ENCODE results near the gene STH. TPM values are rescaled to one million over a fixed set of nuclear protein-coding genes. Genes with fewer than 3 reads are reported as not detected.

The STH gene
- total and polyA plus RNA-seq, 4 experiments from 2014 or later = not detected

DNA sequence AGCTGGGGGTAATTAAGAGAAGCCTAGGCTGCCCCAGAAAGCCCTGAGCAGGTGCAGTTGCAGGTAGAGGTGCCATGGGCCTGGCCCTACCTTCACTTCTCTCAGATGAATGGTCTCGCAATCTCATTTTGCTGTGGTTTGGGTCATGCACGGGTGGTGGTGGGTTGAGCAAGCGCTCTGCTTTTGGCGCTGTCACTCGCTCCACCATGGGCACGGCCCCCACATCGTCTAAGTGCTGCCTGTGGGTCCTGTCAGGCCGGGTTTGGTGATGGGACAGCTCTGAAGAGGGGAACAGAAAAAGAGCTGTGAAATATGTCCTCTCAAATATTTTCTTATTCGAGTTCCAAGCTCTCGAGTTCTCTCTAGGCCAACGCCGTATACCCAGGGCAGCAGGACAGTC, 39.9 kb downstream of the STH start:
- H3K4me3 ChIP-seq (ENCODE audit: low read length in 2 of 2) = no peak overlapping the region
- DNase-seq = no peak
- ChIA-PET POLR2A (ENCODE audit: partially characterized antibody) (interaction anchor here (1.0 to 1.8 kb wide), 2 partner anchors 148 to 154 kb away, joined by 3 to 5 read pairs; partner anchors contain the start of gene KANSL1), CTCF (ENCODE audit: partially characterized antibody) (interaction anchor here (1.3 to 3.3 kb wide), 5 partner anchors 9 to 176 kb away, joined by 3 to 9 read pairs (median 4); partner anchors contain the start of gene KANSL1)
- Mint-ChIP-seq H3K9me3 (peaks cover 0 to 4% (median 0%) of the 10 kb centered on the region in 8 donors), H3K4me1 (peaks cover 8 to 15% (median 10%) of the 10 kb centered on the region in 4 donors), H3K27ac (peak overlapping the region in 3 of 7 donors; percentile 31 to 51 (median 48)), H3K36me3 (peaks cover 61 to 91% of the 10 kb centered on the region in 2 donors), H3K4me3 (no peak overlapping the region), H3K27me3 (no peaks in the 10 kb centered on the region)
- no peaks in the 10 kb centered on the region for H3K27me3 ChIP-seq (ENCODE audit: insufficient read depth, low read length)
- H3K9me3 ChIP-seq (ENCODE audit: control insufficient read depth in 1 of 2, low read length in 2 of 2) = no peaks in the 10 kb centered on the region
- no peak overlapping the region for H3K27ac ChIP-seq (ENCODE audit: low read depth, low read length)
- H3K4me1 ChIP-seq (ENCODE audit: insufficient read depth, low read length) = peaks cover 7% of the 10 kb centered on the region
- intact Hi-C loops (cut with micrococcal nuclease) = no loop called here
- peaks cover 91% of the 10 kb centered on the region for H3K36me3 ChIP-seq (ENCODE audit: insufficient read depth, low read length)

DNA sequence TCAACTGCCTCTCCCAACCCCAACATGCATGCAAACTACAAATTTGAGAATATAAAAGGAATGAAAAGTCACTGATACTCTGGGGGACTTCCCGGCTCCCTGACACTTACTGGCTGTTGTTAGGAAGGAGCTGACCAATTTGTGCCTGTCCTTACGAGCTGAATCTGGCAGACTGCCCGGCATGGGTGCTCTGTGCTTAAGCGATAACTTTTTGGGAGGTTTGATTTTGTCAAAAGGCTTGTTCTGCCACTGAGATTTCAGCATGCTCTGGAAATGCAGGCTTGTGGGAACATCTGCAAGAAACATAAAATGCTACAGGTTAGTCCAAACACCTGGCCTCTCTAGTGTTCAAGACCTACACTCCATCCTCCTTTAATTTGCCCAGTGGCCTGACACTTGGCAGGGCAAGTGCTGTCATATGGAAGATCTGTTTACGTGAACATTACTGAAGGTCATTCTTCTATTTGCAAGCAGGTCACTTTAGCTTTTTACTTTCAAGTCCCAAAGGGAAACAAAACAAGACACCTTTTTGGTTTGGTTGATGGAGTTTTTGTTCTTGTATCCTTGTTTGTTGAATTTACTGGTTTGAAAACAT, 40.6 kb downstream of the STH start:
- ChIA-PET CTCF (ENCODE audit: partially characterized antibody) (interaction anchor here (0.7 to 1.8 kb wide), 4 partner anchors 153 to 174 kb away, joined by 4 to 9 read pairs (median 4); partner anchors contain the start of gene KANSL1), POLR2A (ENCODE audit: partially characterized antibody) (interaction anchor here (1.4 to 1.8 kb wide), 2 partner anchors 147 to 153 kb away, joined by 3 to 5 read pairs; partner anchors contain the start of gene KANSL1)
- Mint-ChIP-seq H3K27me3 (no peaks in the 10 kb centered on the region), H3K9me3 (peaks cover 0 to 4% (median 0%) of the 10 kb centered on the region in 8 donors), H3K4me1 (peaks cover 14 to 20% (median 17%) of the 10 kb centered on the region in 4 donors), H3K36me3 (peaks cover 61 to 88% of the 10 kb centered on the region in 2 donors), H3K4me3 (no peak overlapping the region), H3K27ac (no peak overlapping the region)
- intact Hi-C loops (cut with micrococcal nuclease) = loop anchor here (10.0 kb wide), 1 partner anchor 65 kb away; no protein-coding TSS in a partner anchor
- DNase-seq = no peak
- no peak overlapping the region for H3K27ac ChIP-seq (ENCODE audit: low read depth, low read length)
- no peak overlapping the region for H3K4me3 ChIP-seq (ENCODE audit: low read length in 2 of 2)
- H3K27me3 ChIP-seq (ENCODE audit: insufficient read depth, low read length) = no peaks in the 10 kb centered on the region
- peaks cover 7% of the 10 kb centered on the region for H3K4me1 ChIP-seq (ENCODE audit: insufficient read depth, low read length)
- no peaks in the 10 kb centered on the region for H3K9me3 ChIP-seq (ENCODE audit: control insufficient read depth in 1 of 2, low read length in 2 of 2)
- peaks cover 87% of the 10 kb centered on the region for H3K36me3 ChIP-seq (ENCODE audit: insufficient read depth, low read length)

DNA sequence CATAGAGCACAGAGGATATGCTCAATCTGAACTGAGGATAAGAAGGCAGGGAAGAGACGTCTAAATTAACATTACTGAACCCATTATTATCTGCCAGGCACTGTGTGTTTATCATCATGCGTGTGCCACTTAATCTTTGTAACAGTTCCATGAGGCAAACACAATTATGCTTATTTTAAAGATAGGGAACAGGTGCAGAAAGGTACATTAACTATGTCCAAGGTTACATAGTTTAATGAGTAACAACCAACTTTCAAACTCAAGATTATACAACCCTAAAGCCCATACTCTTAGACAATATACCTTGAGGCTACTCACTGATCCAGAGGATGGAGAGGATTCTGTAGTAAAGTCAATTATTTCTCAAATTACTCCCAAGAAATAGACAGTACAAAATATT, 43.2 kb downstream of the STH start:
- Mint-ChIP-seq H3K4me1 (peaks cover 9 to 17% (median 15%) of the 10 kb centered on the region in 4 donors), H3K36me3 (peaks cover 48 to 81% of the 10 kb centered on the region in 2 donors), H3K4me3 (no peak overlapping the region), H3K9me3 (peaks cover 0 to 4% (median 0%) of the 10 kb centered on the region in 8 donors), H3K27ac (peak overlapping the region in 1 of 7 donors; percentile 42), H3K27me3 (no peaks in the 10 kb centered on the region)
- Histone ChIP-seq H3K27ac (ENCODE audit: low read depth, low read length) (no peak overlapping the region), H3K9me3 (ENCODE audit: control insufficient read depth in 1 of 2, low read length in 2 of 2) (no peaks in the 10 kb centered on the region), H3K27me3 (ENCODE audit: insufficient read depth, low read length) (no peaks in the 10 kb centered on the region), H3K36me3 (ENCODE audit: insufficient read depth, low read length) (peaks cover 76% of the 10 kb centered on the region), H3K4me3 (ENCODE audit: low read length in 2 of 2) (no peak overlapping the region), H3K4me1 (ENCODE audit: insufficient read depth, low read length) (no peaks in the 10 kb centered on the region)
- CTCF ChIA-PET (ENCODE audit: partially characterized antibody) = interaction anchor here (1.0 to 4.4 kb wide), 5 partner anchors 20 to 169 kb away, joined by 3 to 112 read pairs (median 30); partner anchors contain the start of gene KANSL1
- POLR2A ChIA-PET (ENCODE audit: partially characterized antibody) = no interaction called here
- intact Hi-C loops (cut with micrococcal nuclease) = loop anchor here (10.0 kb wide), 1 partner anchor 63 kb away; no protein-coding TSS in a partner anchor
- DNase-seq = no peak

- Histone ChIP-seq H3K4me3 (ENCODE audit: low read length in 2 of 2) (no peak overlapping the region), H3K27me3 (ENCODE audit: insufficient read depth, low read length) (no peaks in the 10 kb centered on the region), H3K27ac (ENCODE audit: low read depth, low read length) (no peak overlapping the region), H3K4me1 (ENCODE audit: insufficient read depth, low read length) (no peaks in the 10 kb centered on the region), H3K9me3 (ENCODE audit: control insufficient read depth in 1 of 2, low read length in 2 of 2) (no peaks in the 10 kb centered on the region), H3K36me3 (ENCODE audit: insufficient read depth, low read length) (peaks cover 71% of the 10 kb centered on the region)
- Mint-ChIP-seq H3K27ac (peak overlapping the region in 4 of 7 donors; percentile 3 to 69 (median 10)), H3K9me3 (peaks cover 0 to 4% (median 0%) of the 10 kb centered on the region in 8 donors), H3K4me1 (peaks cover 9 to 17% (median 14%) of the 10 kb centered on the region in 4 donors), H3K27me3 (no peaks in the 10 kb centered on the region), H3K36me3 (peaks cover 47 to 80% of the 10 kb centered on the region in 2 donors), H3K4me3 (no peak overlapping the region)
- DNase-seq = no peak
- CTCF ChIA-PET (ENCODE audit: partially characterized antibody) = interaction anchor here (1.0 to 4.4 kb wide), 6 partner anchors 40 to 168 kb away, joined by 3 to 112 read pairs (median 18); partner anchors contain the start of gene KANSL1
- intact Hi-C loops (cut with micrococcal nuclease) = loop anchor here (10.0 kb wide), 1 partner anchor 62 kb away; no protein-coding TSS in a partner anchor
- POLR2A ChIA-PET (ENCODE audit: partially characterized antibody) = interaction anchor here (1.0 to 2.8 kb wide), 2 partner anchors 23 to 151 kb away, joined by 3 to 19 read pairs; partner anchors contain the start of gene KANSL1
Measured at GRCh38 chr17:46042925-46043324, 43.9 kb downstream of the STH start.

DNA sequence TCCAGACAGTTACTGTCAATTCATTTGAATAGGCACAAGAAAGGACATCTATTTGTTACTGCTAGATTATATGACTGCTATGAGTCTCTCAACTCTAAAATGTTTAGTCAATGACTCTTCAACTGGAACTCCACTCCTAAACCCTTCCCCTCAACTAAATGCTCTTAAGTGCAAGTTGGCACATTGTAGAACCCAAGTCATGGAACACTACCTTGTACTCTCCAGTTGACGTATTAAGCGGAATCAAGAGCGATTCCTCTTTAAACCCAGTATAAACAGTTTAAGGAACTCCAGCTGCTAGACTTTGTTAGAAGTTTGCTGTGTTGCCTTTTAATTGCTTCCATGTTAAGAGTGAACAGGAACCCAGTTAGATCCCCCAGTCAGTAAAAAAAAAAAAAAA, 44.6 kb downstream of the STH start:
- no peaks in the 10 kb centered on the region for H3K27me3 ChIP-seq (ENCODE audit: insufficient read depth, low read length)
- ChIA-PET CTCF (ENCODE audit: partially characterized antibody) (interaction anchor here (0.6 to 4.4 kb wide), 25 partner anchors 7 to 1052 kb away, joined by 3 to 112 read pairs (median 5); partner anchors contain the start of gene KANSL1), POLR2A (ENCODE audit: partially characterized antibody) (interaction anchor here (1.0 to 2.8 kb wide), 3 partner anchors 24 to 169 kb away, joined by 3 to 19 read pairs (median 11); partner anchors contain the start of gene KANSL1)
- Mint-ChIP-seq H3K36me3 (peaks cover 41 to 78% of the 10 kb centered on the region in 2 donors), H3K27ac (peak overlapping the region in 5 of 7 donors; percentile 19 to 69 (median 48)), H3K27me3 (no peaks in the 10 kb centered on the region), H3K9me3 (peaks cover 0 to 4% (median 0%) of the 10 kb centered on the region in 8 donors), H3K4me3 (no peak overlapping the region), H3K4me1 (peaks cover 9 to 17% (median 14%) of the 10 kb centered on the region in 4 donors)
- intact Hi-C loops (cut with micrococcal nuclease) = loop anchor here (1.0 to 10.0 kb wide), 4 partner anchors 41 to 170 kb away; no protein-coding TSS in a partner anchor
- H3K27ac ChIP-seq (ENCODE audit: low read depth, low read length) = no peak overlapping the region
- no peak for DNase-seq
- H3K4me3 ChIP-seq (ENCODE audit: low read length in 2 of 2) = no peak overlapping the region
- H3K9me3 ChIP-seq (ENCODE audit: control insufficient read depth in 1 of 2, low read length in 2 of 2) = no peaks in the 10 kb centered on the region
- no peaks in the 10 kb centered on the region for H3K4me1 ChIP-seq (ENCODE audit: insufficient read depth, low read length)
- H3K36me3 ChIP-seq (ENCODE audit: insufficient read depth, low read length) = peaks cover 64% of the 10 kb centered on the region

DNA sequence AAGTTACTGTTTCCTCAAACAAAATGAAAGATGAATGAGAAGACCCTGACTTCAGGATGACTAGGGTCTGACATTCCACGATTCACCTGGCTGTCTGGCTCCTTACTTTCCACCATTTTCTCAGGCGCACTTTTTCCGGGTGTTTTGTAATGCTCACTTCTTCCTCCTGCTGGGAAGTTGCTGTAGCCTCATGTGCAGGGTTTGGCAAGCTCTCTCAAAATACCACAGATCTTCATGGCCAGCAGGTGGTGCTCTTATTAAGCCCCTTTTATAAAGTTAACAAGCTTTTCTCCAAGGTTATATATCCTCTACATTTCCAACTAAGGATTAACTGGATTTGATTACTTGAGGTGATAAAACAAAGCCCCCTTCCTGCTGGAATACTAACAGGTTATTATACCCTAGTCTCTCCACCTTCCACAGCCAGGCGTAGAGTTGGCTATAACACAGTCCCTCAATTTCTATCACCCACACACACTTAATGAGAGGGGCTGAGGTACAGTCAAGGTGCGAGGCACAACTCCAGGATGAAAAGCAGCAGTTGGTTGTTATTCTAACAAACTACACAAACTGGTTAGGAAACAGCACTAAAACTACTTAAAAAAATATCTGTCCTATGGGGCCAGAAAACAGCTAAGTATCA, 45.4 kb downstream of the STH start:
- intact Hi-C loops (cut with micrococcal nuclease) = loop anchor here (1.0 to 10.0 kb wide), 4 partner anchors 42 to 169 kb away; no protein-coding TSS in a partner anchor
- Histone ChIP-seq H3K27ac (ENCODE audit: low read depth, low read length) (no peak overlapping the region), H3K4me1 (ENCODE audit: insufficient read depth, low read length) (no peaks in the 10 kb centered on the region), H3K4me3 (ENCODE audit: low read length in 2 of 2) (no peak overlapping the region), H3K9me3 (ENCODE audit: control insufficient read depth in 1 of 2, low read length in 2 of 2) (no peaks in the 10 kb centered on the region), H3K36me3 (ENCODE audit: insufficient read depth, low read length) (peaks cover 59% of the 10 kb centered on the region), H3K27me3 (ENCODE audit: insufficient read depth, low read length) (no peaks in the 10 kb centered on the region)
- POLR2A ChIA-PET (ENCODE audit: partially characterized antibody) = interaction anchor here (0.9 to 2.8 kb wide), 6 partner anchors 16 to 168 kb away, joined by 3 to 19 read pairs (median 4); partner anchors contain the start of gene KANSL1
- peak overlapping the region; percentile 4 to 94 (median 69) for H3K27ac Mint-ChIP-seq
- peaks cover 9 to 18% (median 14%) of the 10 kb centered on the region in 4 donors for H3K4me1 Mint-ChIP-seq
- H3K27me3 Mint-ChIP-seq = no peaks in the 10 kb centered on the region
- peak; percentile 42 to 65 (median 50) for DNase-seq
- H3K9me3 Mint-ChIP-seq = peaks cover 0 to 2% (median 0%) of the 10 kb centered on the region in 8 donors
- H3K36me3 Mint-ChIP-seq = peaks cover 37 to 72% of the 10 kb centered on the region in 2 donors
- CTCF ChIA-PET (ENCODE audit: partially characterized antibody) = interaction anchor here (0.6 to 4.4 kb wide), 39 partner anchors 8 to 1051 kb away, joined by 3 to 112 read pairs (median 4); partner anchors contain the start of gene KANSL1
- peak overlapping the region in 1 of 8 donors; percentile 13 for H3K4me3 Mint-ChIP-seq
